Activated CD8-positive, alpha-beta memory T cell treated with anti-CD3 and anti-CD28 coated beads, Interleukin-2, amount 10 ng/mL, durations not matched to agents 7 days and 5 days (primary cell): ENCODE measurements around the gene NUP214. TPM values are rescaled to one million over a fixed set of nuclear protein-coding genes. Genes with fewer than 3 reads are reported as not detected.
"Not testable (repeated sequence)": the region's sequence is repeated elsewhere in the genome, so short reads cannot be mapped to it uniquely, and the experiment has no call there.

Experiments
- ATAC-seq: fragments of 150-1000 bp; cut with Tn5 transposase; one replicate; pipeline ENCODE4 v1.10.0; 2021; ENCODE audit warnings: moderate library complexity
- CTCF ChIA-PET: fragments of 350-600 bp; sonication (Branson Sonifier 250); formaldehyde crosslinking; loops from one replicate; lab custom pipeline; 2021; ENCODE audit warnings: antibody characterized with exemption; lab: Charles Lee
- DNase-seq: peaks from one replicate; pipeline ENCODE4 v3.0.0-alpha.2; 2020
- H3K27ac Mint-ChIP-seq: one replicate; pipeline ENCODE4 v1.8.0; 2021; ENCODE audit warnings: mild to moderate bottlenecking, mixed read lengths
- H3K27me3 Mint-ChIP-seq: one replicate; pipeline ENCODE4 v1.8.0; 2021; ENCODE audit warnings: mixed read lengths
- H3K36me3 Mint-ChIP-seq: one replicate; pipeline ENCODE4 v1.8.0; 2021; ENCODE audit warnings: mild to moderate bottlenecking, mixed read lengths
- H3K4me1 Mint-ChIP-seq: one replicate; pipeline ENCODE4 v1.8.0; 2021; ENCODE audit warnings: mixed read lengths
- H3K4me3 Mint-ChIP-seq: one replicate; pipeline ENCODE4 v1.8.0; 2021; ENCODE audit warnings: mild to moderate bottlenecking, moderate library complexity, mixed read lengths
- H3K9me3 Mint-ChIP-seq: one replicate; pipeline ENCODE4 v1.8.0; 2022; ENCODE audit warnings: low read depth, mixed read lengths
- total RNA-seq, 2 experiments: library from RNA; stranded (reverse); gene quantifications; one replicate each; pipeline ENCODE4 v1.2.3, GENCODE V29; 2021

Gene NUP214
- total RNA-seq, 2 experiments from 2014 or later, result 58.3 to 79.9 TPM

- Mint-ChIP-seq H3K4me1 (no peaks in the 10 kb centered on the region), H3K4me3 (no peak overlapping the region), H3K36me3 (peaks cover 36% of the 10 kb centered on the region), H3K27ac (peak overlapping the region; percentile 4), H3K9me3 (no peaks in the 10 kb centered on the region), H3K27me3 (no peaks in the 10 kb centered on the region)
- DNase-seq (no peak), ATAC-seq (no peak)
- CTCF ChIA-PET, result interaction anchor here (1.1 to 1.2 kb wide), 2 partner anchors 26 to 58 kb away, joined by 3 to 4 read pairs; no protein-coding TSS in a partner anchor
Measured at GRCh38 chr9:131203431-131204218, 78.2 kb downstream of the NUP214 start.

GRCh38 chr9:131204285-131204684 lies 78.9 kb downstream of the NUP214 start:
- no peak overlapping the region for H3K4me3 Mint-ChIP-seq
- H3K27ac Mint-ChIP-seq, result no peak overlapping the region
- no peaks in the 10 kb centered on the region for H3K27me3 Mint-ChIP-seq
- DNase-seq, result no peak
- H3K9me3 Mint-ChIP-seq, result no peaks in the 10 kb centered on the region
- CTCF ChIA-PET, result interaction anchor here (1.1 to 1.2 kb wide), 2 partner anchors 26 to 59 kb away, joined by 3 to 4 read pairs; no protein-coding TSS in a partner anchor
- ATAC-seq, result no peak
- peaks cover 35% of the 10 kb centered on the region for H3K36me3 Mint-ChIP-seq
- H3K4me1 Mint-ChIP-seq, result no peaks in the 10 kb centered on the region

DNA sequence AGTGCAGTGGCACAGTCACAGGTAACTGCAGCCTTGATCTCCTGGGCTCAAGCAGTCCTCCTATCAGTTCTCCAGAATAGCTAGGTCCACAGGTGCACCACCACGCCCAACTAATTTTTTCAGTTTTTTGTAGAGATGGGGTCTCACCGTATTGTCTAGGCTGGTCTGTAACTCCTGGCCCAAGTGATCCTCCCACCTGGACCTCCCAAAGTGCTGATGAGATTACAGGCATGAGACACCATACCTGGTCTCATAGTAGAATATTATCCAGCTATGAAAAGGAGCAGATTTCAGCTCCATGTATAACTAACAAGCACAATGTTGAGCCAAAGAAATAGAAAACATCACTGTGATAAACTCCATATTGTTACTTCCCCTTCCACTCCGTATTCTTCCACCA lies 81.1 kb downstream of the NUP214 start:
- CTCF ChIA-PET, result interaction anchor here (0.6 kb wide), 1 partner anchor 633 kb away, joined by 3 read pairs; no protein-coding TSS in a partner anchor

GRCh38 chr9:131211920-131212319 lies 86.5 kb downstream of the NUP214 start:
- CTCF ChIA-PET, DNase-seq, H3K9me3 Mint-ChIP-seq, H3K4me3 Mint-ChIP-seq, H3K27me3 Mint-ChIP-seq, ATAC-seq, H3K27ac Mint-ChIP-seq, H3K4me1 Mint-ChIP-seq: not testable (repeated sequence)
- peaks cover 51% of the 10 kb centered on the region for H3K36me3 Mint-ChIP-seq

More for the DNA sequence above, 81.1 kb downstream of the NUP214 start:
- H3K4me3 Mint-ChIP-seq, result no peak overlapping the region
- ATAC-seq (no peak), DNase-seq (no peak)
- H3K27ac Mint-ChIP-seq, result no peak overlapping the region
- H3K4me1 Mint-ChIP-seq, result no peaks in the 10 kb centered on the region
- H3K36me3 Mint-ChIP-seq, result peaks cover 48% of the 10 kb centered on the region
- H3K9me3 Mint-ChIP-seq, result peaks cover 2% of the 10 kb centered on the region
- no peaks in the 10 kb centered on the region for H3K27me3 Mint-ChIP-seq

DNA sequence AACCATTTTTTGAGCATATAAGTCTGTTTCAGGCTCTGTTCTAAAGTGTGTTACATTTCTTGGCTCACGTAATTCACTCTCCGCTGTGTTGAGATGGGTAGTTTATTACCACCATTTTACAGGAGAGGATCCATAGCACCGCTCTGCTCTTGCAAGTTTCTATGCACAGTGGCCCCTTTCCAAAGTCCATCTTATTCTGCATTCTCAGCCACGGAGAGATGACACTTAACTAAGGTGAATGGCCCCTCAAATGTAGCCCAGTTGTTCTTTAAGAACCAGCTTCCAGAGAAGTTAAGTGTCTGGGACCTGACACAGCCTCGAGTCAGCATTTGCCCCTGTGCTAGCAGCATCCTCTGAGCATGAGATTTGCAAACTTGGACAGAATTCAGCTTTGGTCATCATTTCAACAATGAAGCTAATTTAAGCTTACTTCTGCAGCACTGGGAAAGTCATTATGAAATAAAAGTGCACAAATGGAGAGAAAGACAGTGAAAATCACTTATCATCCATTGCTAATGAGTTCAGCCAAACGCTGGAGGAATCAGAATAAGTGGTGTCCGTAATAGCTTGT lies 89.0 kb downstream of the NUP214 start:
- CTCF ChIA-PET, result interaction anchor here (1.1 to 3.4 kb wide), 6 partner anchors 34 to 136 kb away, joined by 3 to 15 read pairs (median 4); no protein-coding TSS in a partner anchor
- Mint-ChIP-seq H3K4me1 (no peaks in the 10 kb centered on the region), H3K27me3 (no peaks in the 10 kb centered on the region), H3K9me3 (peaks cover 2% of the 10 kb centered on the region), H3K27ac (no peak overlapping the region), H3K36me3 (peaks cover 40% of the 10 kb centered on the region), H3K4me3 (no peak overlapping the region)
- DNase-seq (no peak), ATAC-seq (no peak)

DNA sequence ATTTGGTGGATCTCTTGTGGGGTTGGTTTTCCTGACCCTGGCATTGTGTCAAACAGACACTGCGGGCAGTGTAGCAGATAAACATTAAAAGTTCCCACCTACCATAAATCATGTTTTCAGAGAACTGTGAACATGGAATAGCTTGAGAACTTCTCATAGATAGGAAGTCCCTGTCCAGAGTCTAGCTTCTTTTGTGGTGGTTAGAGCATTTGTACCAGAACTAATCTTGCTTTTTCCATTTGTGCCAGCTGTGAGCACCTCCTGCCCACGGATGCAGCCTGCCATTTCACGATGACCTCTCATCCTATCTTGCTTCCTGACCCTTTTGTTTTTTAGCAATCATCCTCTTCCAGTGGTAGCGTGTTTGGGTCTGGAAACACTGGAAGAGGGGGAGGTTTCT lies 89.5 kb downstream of the NUP214 start:
- Mint-ChIP-seq H3K4me3 (no peak overlapping the region), H3K27ac (no peak overlapping the region), H3K9me3 (peaks cover 2% of the 10 kb centered on the region), H3K4me1 (no peaks in the 10 kb centered on the region), H3K27me3 (no peaks in the 10 kb centered on the region), H3K36me3 (peaks cover 36% of the 10 kb centered on the region)
- ATAC-seq (no peak), DNase-seq (no peak)
- CTCF ChIA-PET, result interaction anchor here (1.3 to 3.4 kb wide), 5 partner anchors 34 to 135 kb away, joined by 3 to 15 read pairs (median 4); no protein-coding TSS in a partner anchor

DNA sequence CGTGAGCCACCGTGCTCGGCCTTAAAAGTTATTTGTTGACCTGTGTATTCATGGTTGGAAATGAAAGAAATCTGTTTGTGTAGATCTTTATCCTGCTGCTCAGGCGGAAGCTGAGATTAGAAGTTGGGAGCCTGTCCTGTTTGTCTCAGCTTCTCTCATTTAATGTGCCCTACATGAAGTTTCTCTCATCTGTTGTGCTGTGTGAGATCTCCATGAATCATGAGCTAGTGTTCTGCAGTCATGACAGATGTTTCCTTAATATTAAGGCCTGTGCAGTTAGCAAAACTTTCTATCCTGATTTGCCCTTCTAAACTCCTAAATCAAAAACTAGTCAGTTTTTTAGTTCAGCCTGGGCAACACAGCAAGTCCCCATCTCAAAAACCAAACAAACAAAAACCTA lies 91.4 kb downstream of the NUP214 start:
- no peak overlapping the region for H3K4me3 Mint-ChIP-seq
- H3K27ac Mint-ChIP-seq, result peak overlapping the region; percentile 5
- DNase-seq, result no peak
- H3K9me3 Mint-ChIP-seq, result no peaks in the 10 kb centered on the region
- no peaks in the 10 kb centered on the region for H3K4me1 Mint-ChIP-seq
- H3K36me3 Mint-ChIP-seq, result peaks cover 23% of the 10 kb centered on the region
- no peak for ATAC-seq
- no peaks in the 10 kb centered on the region for H3K27me3 Mint-ChIP-seq
- CTCF ChIA-PET, result no interaction called here

DNA sequence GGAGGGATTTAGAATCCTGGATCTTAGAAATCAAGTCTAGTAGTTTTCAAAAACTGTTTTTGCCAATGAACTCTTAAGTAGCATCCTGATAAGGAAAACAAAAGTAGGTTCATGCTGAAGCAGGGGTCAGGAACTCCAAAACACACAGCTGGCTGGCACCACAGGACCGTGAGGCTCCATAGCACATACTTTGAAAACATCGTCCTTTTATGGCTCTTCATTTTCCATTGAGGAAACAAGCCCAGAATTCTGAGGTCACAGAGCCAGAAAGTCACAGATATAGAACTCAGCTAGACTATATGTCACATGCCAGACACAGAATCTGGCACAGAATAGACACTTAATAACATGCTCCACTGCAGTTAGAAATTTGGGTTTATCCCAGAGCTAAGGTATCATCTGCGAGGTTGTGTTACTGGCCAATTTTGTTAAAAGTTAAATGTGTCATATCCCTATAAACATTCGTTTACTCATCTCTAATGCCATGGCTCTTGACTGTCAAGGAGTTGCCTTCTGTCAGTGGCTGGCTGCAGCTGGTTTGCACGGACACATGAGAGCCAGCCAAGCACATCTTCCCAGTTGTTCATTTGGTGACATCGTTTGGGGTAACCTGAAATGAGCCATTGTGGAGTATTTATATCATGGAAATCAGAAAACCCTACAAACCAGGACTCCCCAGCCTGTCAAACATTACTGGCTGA lies 92.1 kb downstream of the NUP214 start:
- CTCF ChIA-PET, result interaction anchor here (1.4 to 1.6 kb wide), 2 partner anchors 119 to 133 kb away, joined by 3 to 4 read pairs; no protein-coding TSS in a partner anchor
- no peak for DNase-seq
- Mint-ChIP-seq H3K36me3 (peaks cover 17% of the 10 kb centered on the region), H3K4me1 (no peaks in the 10 kb centered on the region), H3K4me3 (no peak overlapping the region), H3K27me3 (no peaks in the 10 kb centered on the region), H3K27ac (no peak overlapping the region), H3K9me3 (no peaks in the 10 kb centered on the region)
- ATAC-seq, result no peak

DNA sequence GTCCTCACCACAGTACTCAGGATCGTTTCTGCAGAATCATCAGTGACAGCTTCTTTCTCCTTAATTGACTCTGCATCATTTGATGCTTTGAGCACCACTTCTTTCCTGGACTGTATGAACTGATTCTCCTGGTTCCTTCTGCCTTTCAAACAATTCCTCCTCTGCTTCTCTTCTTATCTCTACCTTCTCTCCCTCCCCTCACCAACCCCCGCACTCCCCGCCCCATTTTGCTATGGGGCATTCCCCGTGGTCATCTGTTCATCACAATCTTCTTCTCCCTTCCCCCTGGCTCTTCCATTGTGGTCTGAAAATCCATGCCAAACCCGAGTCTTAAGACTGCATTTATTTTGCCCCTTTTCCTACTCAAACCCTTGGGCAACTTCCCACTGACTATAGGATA lies 93.0 kb downstream of the NUP214 start:
- Mint-ChIP-seq H3K9me3 (no peaks in the 10 kb centered on the region), H3K36me3 (peaks cover 14% of the 10 kb centered on the region), H3K27me3 (no peaks in the 10 kb centered on the region), H3K4me3 (no peak overlapping the region), H3K4me1 (no peaks in the 10 kb centered on the region), H3K27ac (no peak overlapping the region)
- CTCF ChIA-PET, result interaction anchor here (1.4 to 1.6 kb wide), 2 partner anchors 118 to 132 kb away, joined by 3 to 4 read pairs; no protein-coding TSS in a partner anchor
- ATAC-seq (no peak), DNase-seq (no peak)

DNA sequence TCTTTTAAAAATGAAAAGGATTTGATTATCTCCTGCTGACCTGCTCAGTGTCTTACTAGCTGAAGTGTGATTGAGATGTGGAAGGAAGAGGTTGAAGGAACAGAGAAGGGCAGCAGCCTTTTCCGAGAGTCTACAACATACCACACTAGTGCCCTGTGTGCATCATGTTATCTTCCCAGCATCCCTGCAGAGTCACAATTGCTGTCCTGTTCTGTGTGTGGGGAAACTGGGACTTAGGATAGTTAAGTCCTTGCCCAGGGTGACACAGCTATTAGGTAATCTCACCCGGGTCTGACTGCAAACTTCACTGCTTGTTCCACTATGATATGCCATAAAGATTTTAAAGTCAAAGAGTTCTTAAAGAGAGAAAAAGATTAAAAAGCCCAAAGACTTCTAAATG lies 95.1 kb downstream of the NUP214 start:
- no peak overlapping the region for H3K4me3 Mint-ChIP-seq
- DNase-seq, result no peak
- H3K27me3 Mint-ChIP-seq, result no peaks in the 10 kb centered on the region
- no peak overlapping the region for H3K27ac Mint-ChIP-seq
- peaks cover 16% of the 10 kb centered on the region for H3K36me3 Mint-ChIP-seq
- ATAC-seq, result no peak
- H3K9me3 Mint-ChIP-seq, result no peaks in the 10 kb centered on the region
- CTCF ChIA-PET, result no interaction called here
- peaks cover 8% of the 10 kb centered on the region for H3K4me1 Mint-ChIP-seq

- Mint-ChIP-seq H3K4me3 (no peak overlapping the region), H3K4me1 (peaks cover 8% of the 10 kb centered on the region), H3K27me3 (no peaks in the 10 kb centered on the region), H3K36me3 (peaks cover 11% of the 10 kb centered on the region), H3K9me3 (no peaks in the 10 kb centered on the region), H3K27ac (no peak overlapping the region)
- DNase-seq (no peak), ATAC-seq (no peak)
- CTCF ChIA-PET, result interaction anchor here (1.6 kb wide), 1 partner anchor 114 kb away, joined by 4 read pairs; no protein-coding TSS in a partner anchor
Measured at GRCh38 chr9:131222460-131222859, 97.1 kb downstream of the NUP214 start.

DNA sequence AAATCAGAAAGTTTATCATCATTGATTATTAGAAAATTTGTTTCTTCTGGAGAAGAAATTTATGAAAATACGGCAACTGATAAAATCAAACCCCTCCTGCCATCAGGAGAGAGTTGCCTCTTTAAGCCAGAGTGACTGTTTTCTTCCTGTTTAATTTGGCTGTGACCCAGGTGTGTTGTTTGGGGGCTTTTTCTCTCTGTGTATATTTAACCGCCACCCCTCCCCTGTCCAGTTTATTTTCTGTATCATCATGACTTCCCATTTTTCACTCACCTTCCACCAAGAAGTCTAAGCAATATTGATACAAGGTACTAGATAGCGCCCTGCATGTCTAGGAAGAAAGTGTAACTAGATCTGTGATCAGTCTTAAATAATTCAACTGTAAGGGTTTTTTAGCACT lies 100.8 kb downstream of the NUP214 start:
- DNase-seq (no peak), ATAC-seq (no peak)
- Mint-ChIP-seq H3K36me3 (peaks cover 18% of the 10 kb centered on the region), H3K27me3 (no peaks in the 10 kb centered on the region), H3K27ac (no peak overlapping the region), H3K4me1 (peaks cover 8% of the 10 kb centered on the region), H3K9me3 (no peaks in the 10 kb centered on the region), H3K4me3 (no peak overlapping the region)
- CTCF ChIA-PET, result no interaction called here
